ENCODE measurements around the gene CPNE8. TPM values are rescaled to one million over a fixed set of nuclear protein-coding genes. Genes with fewer than 3 reads are reported as not detected.
A peak's percentile ranks its signal among the peaks of the same experiment; 100 is the strongest.

The CPNE8 gene
- total RNA-seq, 2 donors from 2014 or later, result 11.7 to 33.3 TPM

DNA sequence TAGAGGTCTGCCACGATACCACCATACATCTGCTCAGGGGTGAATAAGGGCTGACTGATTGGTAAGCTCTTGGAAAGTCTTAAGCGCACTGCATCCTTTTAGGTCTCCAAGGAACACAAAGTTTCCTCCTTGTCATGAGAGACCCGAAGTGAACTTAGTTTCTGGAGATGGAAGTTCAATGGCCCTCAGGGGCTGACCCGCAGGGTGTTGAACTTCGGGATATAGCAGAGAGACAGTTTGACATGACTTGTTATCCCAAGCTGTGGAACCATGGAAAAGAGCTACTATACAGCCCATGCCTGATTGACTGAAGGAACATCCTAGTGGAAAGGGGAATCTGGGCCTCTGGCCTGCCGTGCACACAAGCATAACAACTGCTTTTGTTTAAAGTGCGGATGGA, 26.9 kb upstream of the CPNE8 start:
- DNase-seq, result no peak
- Histone ChIP-seq H3K27ac (no peak overlapping the region), H3K9me3 (no peaks in the 10 kb centered on the region), H3K9ac (ENCODE audit: low read depth in 2 of 2, low read length in 2 of 2) (no peak overlapping the region), H3K36me3 (no peaks in the 10 kb centered on the region), H3K4me1 (no peaks in the 10 kb centered on the region), H3K4me3 (no peak overlapping the region), H3K27me3 (no peaks in the 10 kb centered on the region)
- TF ChIP-seq, protein P1, sequence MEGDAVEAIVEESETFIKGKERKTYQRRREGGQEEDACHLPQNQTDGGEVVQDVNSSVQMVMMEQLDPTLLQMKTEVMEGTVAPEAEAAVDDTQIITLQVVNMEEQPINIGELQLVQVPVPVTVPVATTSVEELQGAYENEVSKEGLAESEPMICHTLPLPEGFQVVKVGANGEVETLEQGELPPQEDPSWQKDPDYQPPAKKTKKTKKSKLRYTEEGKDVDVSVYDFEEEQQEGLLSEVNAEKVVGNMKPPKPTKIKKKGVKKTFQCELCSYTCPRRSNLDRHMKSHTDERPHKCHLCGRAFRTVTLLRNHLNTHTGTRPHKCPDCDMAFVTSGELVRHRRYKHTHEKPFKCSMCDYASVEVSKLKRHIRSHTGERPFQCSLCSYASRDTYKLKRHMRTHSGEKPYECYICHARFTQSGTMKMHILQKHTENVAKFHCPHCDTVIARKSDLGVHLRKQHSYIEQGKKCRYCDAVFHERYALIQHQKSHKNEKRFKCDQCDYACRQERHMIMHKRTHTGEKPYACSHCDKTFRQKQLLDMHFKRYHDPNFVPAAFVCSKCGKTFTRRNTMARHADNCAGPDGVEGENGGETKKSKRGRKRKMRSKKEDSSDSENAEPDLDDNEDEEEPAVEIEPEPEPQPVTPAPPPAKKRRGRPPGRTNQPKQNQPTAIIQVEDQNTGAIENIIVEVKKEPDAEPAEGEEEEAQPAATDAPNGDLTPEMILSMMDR (IDR thresholded peaks at IDR 0.05), result no peak
- intact Hi-C loops (cut with DNase I), result no loop called here

DNA sequence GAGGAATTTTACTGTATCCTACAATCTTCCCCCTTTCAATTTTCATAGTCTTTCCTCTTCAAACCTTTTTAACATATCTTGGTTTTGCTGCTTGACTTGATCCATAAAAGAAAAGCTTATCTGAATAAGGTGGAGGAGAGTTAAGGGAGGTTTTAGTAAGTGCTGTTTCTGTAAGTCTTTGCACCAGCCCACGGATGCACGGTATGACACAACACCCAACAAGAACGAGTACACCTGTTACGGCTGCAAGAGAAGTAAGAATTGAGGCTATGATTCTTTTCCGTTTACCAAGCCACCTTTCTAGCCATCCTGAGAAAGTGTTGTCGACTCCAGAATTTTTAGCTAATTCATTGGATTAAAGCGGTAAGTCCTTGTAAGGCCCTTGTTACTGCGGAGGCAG, 26.1 kb upstream of the CPNE8 start:
- Histone ChIP-seq H3K9me3 (no peaks in the 10 kb centered on the region), H3K27ac (no peak overlapping the region), H3K4me3 (no peak overlapping the region), H3K27me3 (no peaks in the 10 kb centered on the region), H3K4me1 (no peaks in the 10 kb centered on the region), H3K36me3 (no peaks in the 10 kb centered on the region), H3K9ac (ENCODE audit: low read depth in 2 of 2, low read length in 2 of 2) (no peak overlapping the region)
- no peak for DNase-seq
- TF ChIP-seq, protein P1 (IDR thresholded peaks at IDR 0.05), result no peak
- intact Hi-C loops (cut with DNase I), result no loop called here

DNA sequence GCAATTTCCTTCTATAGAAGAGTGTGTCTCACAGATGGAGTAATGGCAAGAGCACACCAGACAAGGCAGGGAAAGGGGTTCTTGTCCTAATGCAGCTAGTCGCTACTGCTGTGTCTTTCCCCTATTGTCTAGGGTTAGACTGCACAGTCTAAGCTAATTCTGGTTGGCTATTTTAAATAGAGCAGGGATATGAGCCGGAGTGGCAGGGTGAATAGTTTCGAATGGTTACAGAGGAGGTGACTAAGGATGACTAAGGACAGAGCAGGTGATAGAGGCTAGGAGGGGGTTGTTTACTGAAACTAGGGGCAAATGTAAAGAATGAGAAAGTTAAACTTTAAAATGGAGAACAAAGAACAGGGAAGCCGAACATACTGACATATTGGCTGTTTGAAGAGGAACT, 25.6 kb upstream of the CPNE8 start:
- H3K9ac ChIP-seq (ENCODE audit: low read depth in 2 of 2, low read length in 2 of 2), result no peak overlapping the region

DNA sequence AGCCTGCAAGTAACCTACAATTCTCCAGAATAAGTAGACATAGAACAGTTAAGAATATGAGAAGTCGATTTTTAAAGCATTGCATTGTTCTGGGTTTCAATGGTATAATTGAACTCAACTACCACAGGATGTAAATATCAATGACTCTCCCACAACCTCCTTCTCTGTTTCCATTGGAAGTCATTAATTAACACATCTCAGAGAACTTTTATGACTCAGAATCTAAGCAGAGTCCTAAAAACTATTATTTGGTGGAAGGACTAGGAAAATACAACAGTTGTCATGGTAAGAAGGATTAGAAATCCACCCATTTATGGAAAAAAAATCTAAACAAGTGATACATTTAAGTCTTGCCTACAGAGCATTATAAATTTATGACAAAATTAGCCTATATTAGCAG, 21.1 kb upstream of the CPNE8 start:
- Histone ChIP-seq H3K4me1 (no peaks in the 10 kb centered on the region), H3K9me3 (no peaks in the 10 kb centered on the region), H3K4me3 (no peak overlapping the region), H3K27me3 (no peaks in the 10 kb centered on the region), H3K36me3 (no peaks in the 10 kb centered on the region), H3K27ac (no peak overlapping the region), H3K9ac (ENCODE audit: low read depth in 2 of 2, low read length in 2 of 2) (no peak overlapping the region)
- TF ChIP-seq, protein P1 (IDR thresholded peaks at IDR 0.05), result no peak
- DNase-seq, result no peak
- intact Hi-C loops (cut with DNase I), result no loop called here

More for the DNA sequence above, 25.6 kb upstream of the CPNE8 start:
- H3K4me1 ChIP-seq, result no peaks in the 10 kb centered on the region
- intact Hi-C loops (cut with DNase I), result no loop called here
- no peak overlapping the region for H3K4me3 ChIP-seq
- H3K36me3 ChIP-seq, result no peaks in the 10 kb centered on the region
- DNase-seq, result no peak
- no peaks in the 10 kb centered on the region for H3K27me3 ChIP-seq
- no peak overlapping the region for H3K27ac ChIP-seq
- H3K9me3 ChIP-seq, result no peaks in the 10 kb centered on the region
- TF ChIP-seq, protein P1 (IDR thresholded peaks at IDR 0.05), result no peak

DNA sequence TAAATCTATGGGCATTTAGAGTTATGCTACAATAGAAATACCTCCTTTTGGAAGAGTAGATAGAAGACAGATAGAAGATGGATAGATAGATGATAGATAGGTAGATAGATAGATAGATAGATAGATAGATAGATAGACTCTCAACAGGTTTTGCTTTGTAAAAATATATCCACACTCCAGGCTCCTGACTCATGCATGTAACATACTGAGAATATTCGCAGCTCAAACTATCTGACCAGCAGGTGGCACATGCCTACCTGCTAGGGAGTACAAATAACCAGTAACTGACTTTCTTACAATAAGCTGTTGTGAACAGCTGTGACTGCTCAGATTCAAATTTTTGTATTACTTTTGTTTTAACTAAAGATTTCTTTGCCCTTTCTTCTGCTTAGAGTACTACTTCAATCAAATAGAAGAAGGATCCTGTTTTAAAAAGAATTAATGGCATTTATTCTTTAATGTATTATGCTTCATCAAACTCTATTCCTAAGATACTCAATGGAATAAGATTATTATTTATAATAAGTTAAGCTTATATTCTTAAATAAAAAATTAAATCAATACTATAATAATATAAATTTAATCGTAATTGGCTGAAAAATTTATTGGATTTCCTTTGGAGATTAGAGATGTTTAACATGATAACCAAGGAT, 15.8 kb upstream of the CPNE8 start:
- TF ChIP-seq, protein P1 (IDR thresholded peaks at IDR 0.05), result peak; percentile 48

More for the DNA sequence above, 15.8 kb upstream of the CPNE8 start:
- intact Hi-C loops (cut with DNase I), result loop anchor here (5.0 kb wide), 2 partner anchors 181 to 351 kb away; no protein-coding TSS in a partner anchor
- Histone ChIP-seq H3K9ac (ENCODE audit: low read depth in 2 of 2, low read length in 2 of 2) (no peak overlapping the region), H3K4me1 (no peaks in the 10 kb centered on the region), H3K36me3 (no peaks in the 10 kb centered on the region), H3K4me3 (no peak overlapping the region), H3K27ac (no peak overlapping the region), H3K9me3 (no peaks in the 10 kb centered on the region), H3K27me3 (no peaks in the 10 kb centered on the region)
- DNase-seq, result peak; percentile 50
